Panc1 (cell line): ENCODE data around the gene PRKCA.

Experiments used
- CTCF ChIP-seq: fragments of 450-650 bp; IDR thresholded peaks from 2 replicates; pipeline ENCODE4 v1.5.1; 2017; ENCODE audit warnings: mild to moderate bottlenecking
- POLR2AphosphoS5 ChIP-seq: IDR thresholded peaks from 2 replicates; pipeline ENCODE4 v1.6.1; 2012; ENCODE audit warnings: mild to moderate bottlenecking, low read depth, low read length, moderate library complexity
- REST ChIP-seq, 2 experiments: IDR thresholded peaks; 2 replicates each; pipeline ENCODE4 v1.6.1; 2011 to 2012; ENCODE audit warnings: low read depth in 2 of 2, control low read depth in 1 of 2, low read length in 1 of 2, mild to moderate bottlenecking in 1 of 2, moderate library complexity in 1 of 2; ENCODE audit not compliant: insufficient read depth in 1 of 2

- TF ChIP-seq REST (IDR thresholded peaks at IDR 0.05; ENCODE audit: insufficient read depth in 1 of 2, low read depth in 2 of 2, low read length in 1 of 2) = no peak
- TF ChIP-seq CTCF = no peak
- no peak for TF ChIP-seq POLR2AphosphoS5
These were observed 424.4 kb downstream of the PRKCA start for GRCh38 chr17:66726846-66727245.
